Endothelial cell of umbilical vein (primary cell): Measurements from ENCODE around the gene SAP25.

ENCODE experiments used
- CTCF ChIP-seq, 2 donors: IDR thresholded peaks; 1 replicate in 1 of 2; 2 replicates in 1 of 2; pipeline ENCODE4 v1.5.1; 2011; ENCODE audit warnings: low read length in 2 of 2, mild to moderate bottlenecking in 2 of 2, moderate library complexity in 2 of 2, control low read depth in 1 of 2, inconsistent platforms in 1 of 2, low read depth in 1 of 2; ENCODE audit not compliant: insufficient read depth in 1 of 2; ENCODE audit errors: extremely low read depth in 1 of 2
- EZH2 ChIP-seq: IDR thresholded peaks from 2 replicates; pipeline ENCODE4 v1.6.1; 2012; ENCODE audit warnings: borderline replicate concordance, low read depth, mild to moderate bottlenecking, moderate library complexity, low read length, inconsistent platforms; ENCODE audit not compliant: severe bottlenecking
- FOS ChIP-seq: IDR thresholded peaks from 2 replicates; pipeline ENCODE4 v1.6.1; 2011; ENCODE audit warnings: mild to moderate bottlenecking, low read length, moderate library complexity, borderline replicate concordance; ENCODE audit not compliant: insufficient read depth
- GATA2 ChIP-seq: IDR thresholded peaks from 2 replicates; pipeline ENCODE4 v1.7.0; 2011; ENCODE audit warnings: low read depth, mild to moderate bottlenecking, moderate library complexity, mixed read lengths, low read length; ENCODE audit not compliant: insufficient read length, insufficient read depth
- JUN ChIP-seq: IDR thresholded peaks from 2 replicates; pipeline ENCODE4 v1.6.1; 2011; ENCODE audit warnings: borderline replicate concordance, low read depth; ENCODE audit not compliant: insufficient read length, insufficient read depth
- MAX ChIP-seq: IDR thresholded peaks from 2 replicates; pipeline ENCODE4 v1.6.1; 2011; ENCODE audit not compliant: insufficient read depth, insufficient read length
- MYC ChIP-seq: IDR thresholded peaks from one replicate; pipeline ENCODE4 v1.6.1; 2011; ENCODE audit warnings: mild to moderate bottlenecking, low read depth, low read length
- POLR2A ChIP-seq: IDR thresholded peaks from 2 replicates; pipeline ENCODE4 v1.6.1; 2012; ENCODE audit warnings: low read depth, mild to moderate bottlenecking, control low read depth, low read length
- POLR2AphosphoS5 ChIP-seq: IDR thresholded peaks from 2 replicates; pipeline ENCODE4 v1.6.1; 2012; ENCODE audit warnings: low read depth, mild to moderate bottlenecking, control low read depth, low read length, moderate library complexity; ENCODE audit not compliant: insufficient read depth

- TF ChIP-seq EZH2 (no peak), CTCF (IDR thresholded peaks at IDR 0.05; ENCODE audit: extremely low read depth in 1 of 2, insufficient read depth in 1 of 2, low read depth in 1 of 2, low read length in 2 of 2) (peak in 1 of 2 donors; percentile 20), JUN (no peak), POLR2A (no peak), POLR2AphosphoS5 (no peak), GATA2 (no peak), MAX (no peak), MYC (no peak), FOS (no peak)
Measured at GRCh38 chr7:100612730-100613390, 39.2 kb upstream of the SAP25 start.
